ENCODE measurements around the gene B4GALNT3.

DNA sequence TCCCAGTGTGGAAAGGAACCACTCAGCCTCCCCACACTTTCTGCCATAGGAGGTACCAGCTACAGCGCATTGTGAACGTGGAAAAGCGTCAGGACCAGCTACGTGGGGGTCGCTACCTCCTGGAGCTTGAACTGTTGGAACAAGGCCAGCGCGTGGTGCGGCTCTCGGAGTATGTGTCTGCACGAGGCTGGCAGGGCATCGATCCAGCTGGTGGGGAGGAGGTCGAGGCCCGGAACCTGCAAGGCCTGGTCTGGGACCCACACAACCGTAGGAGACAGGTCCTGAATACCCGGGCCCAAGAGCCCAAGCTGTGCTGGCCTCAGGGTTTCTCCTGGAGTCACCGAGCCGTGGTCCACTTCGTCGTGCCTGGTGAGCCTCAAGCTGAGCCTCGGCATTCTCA, 96.8 kb downstream of the B4GALNT3 start:
- TF ChIP-seq, protein P1, sequence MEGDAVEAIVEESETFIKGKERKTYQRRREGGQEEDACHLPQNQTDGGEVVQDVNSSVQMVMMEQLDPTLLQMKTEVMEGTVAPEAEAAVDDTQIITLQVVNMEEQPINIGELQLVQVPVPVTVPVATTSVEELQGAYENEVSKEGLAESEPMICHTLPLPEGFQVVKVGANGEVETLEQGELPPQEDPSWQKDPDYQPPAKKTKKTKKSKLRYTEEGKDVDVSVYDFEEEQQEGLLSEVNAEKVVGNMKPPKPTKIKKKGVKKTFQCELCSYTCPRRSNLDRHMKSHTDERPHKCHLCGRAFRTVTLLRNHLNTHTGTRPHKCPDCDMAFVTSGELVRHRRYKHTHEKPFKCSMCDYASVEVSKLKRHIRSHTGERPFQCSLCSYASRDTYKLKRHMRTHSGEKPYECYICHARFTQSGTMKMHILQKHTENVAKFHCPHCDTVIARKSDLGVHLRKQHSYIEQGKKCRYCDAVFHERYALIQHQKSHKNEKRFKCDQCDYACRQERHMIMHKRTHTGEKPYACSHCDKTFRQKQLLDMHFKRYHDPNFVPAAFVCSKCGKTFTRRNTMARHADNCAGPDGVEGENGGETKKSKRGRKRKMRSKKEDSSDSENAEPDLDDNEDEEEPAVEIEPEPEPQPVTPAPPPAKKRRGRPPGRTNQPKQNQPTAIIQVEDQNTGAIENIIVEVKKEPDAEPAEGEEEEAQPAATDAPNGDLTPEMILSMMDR (conservative IDR thresholded peaks at IDR 0.05; ENCODE audit: low read depth in 2 of 2) = no peak
- TF ChIP-seq EZH2 (IDR thresholded peaks at IDR 0.05; ENCODE audit: low read depth, unreplicated experiment) (no peak), JUNB (IDR thresholded peaks at IDR 0.05; ENCODE audit: unreplicated experiment) (no peak), POLR2AphosphoS5 (IDR thresholded peaks at IDR 0.05; ENCODE audit: low read depth) (no peak), NANOG (IDR thresholded peaks at IDR 0.05; ENCODE audit: borderline replicate concordance) (no peak)
